H7 (cell line): ENCODE results near the gene NET1. TPM values are rescaled to one million over a fixed set of nuclear protein-coding genes. Genes with fewer than 3 reads are reported as not detected.

Source experiments
- DNase-seq: peaks from one replicate; pipeline ENCODE4 v3.0.0; 2012
- H3K27me3 ChIP-seq: 2 replicates; pipeline ENCODE4 v1.6.0; 2011; ENCODE audit warnings: mild to moderate bottlenecking, low read length; ENCODE audit not compliant: control insufficient read depth, insufficient read depth
- H3K36me3 ChIP-seq: replicated peaks from 2 replicates; pipeline ENCODE4 v1.5.1; 2011; ENCODE audit warnings: low read length; ENCODE audit not compliant: control insufficient read depth, insufficient read depth
- H3K4me3 ChIP-seq: 2 replicates; pipeline ENCODE4 v1.5.1; 2011; ENCODE audit warnings: low read depth, mild to moderate bottlenecking, control low read depth, low read length, moderate library complexity; ENCODE audit not compliant: insufficient read depth
- total RNA-seq: library from RNA; depleted of rRNA; stranded (reverse); fragments of >200 nt; shearing (Covaris generic); gene quantifications from 2 replicates; pipeline ENCODE4 v1.2.3, GENCODE V29; 2014

The NET1 gene
- total RNA-seq, 1 experiment from 2014 or later, result 44.0 TPM

DNA sequence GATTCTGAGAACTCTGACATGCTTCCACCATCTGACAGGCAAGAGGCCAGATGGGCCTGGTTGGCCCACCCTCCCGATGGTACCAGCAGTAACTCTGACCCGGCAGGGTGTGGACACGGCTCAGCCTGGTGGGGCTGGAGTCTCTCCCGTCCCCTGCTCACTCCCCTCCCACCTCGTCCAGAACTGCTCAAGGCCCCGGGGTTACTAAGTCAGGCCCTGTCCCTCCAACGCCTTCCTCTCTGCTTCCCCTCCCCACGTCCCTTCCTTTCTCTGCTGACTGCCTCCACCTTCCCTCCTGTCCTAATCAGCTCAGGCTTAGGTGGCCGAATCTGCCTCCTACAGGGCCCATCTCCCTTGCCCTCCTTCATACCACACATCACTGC is 74.5 kb downstream of the NET1 start:
- no peak for DNase-seq

DNA sequence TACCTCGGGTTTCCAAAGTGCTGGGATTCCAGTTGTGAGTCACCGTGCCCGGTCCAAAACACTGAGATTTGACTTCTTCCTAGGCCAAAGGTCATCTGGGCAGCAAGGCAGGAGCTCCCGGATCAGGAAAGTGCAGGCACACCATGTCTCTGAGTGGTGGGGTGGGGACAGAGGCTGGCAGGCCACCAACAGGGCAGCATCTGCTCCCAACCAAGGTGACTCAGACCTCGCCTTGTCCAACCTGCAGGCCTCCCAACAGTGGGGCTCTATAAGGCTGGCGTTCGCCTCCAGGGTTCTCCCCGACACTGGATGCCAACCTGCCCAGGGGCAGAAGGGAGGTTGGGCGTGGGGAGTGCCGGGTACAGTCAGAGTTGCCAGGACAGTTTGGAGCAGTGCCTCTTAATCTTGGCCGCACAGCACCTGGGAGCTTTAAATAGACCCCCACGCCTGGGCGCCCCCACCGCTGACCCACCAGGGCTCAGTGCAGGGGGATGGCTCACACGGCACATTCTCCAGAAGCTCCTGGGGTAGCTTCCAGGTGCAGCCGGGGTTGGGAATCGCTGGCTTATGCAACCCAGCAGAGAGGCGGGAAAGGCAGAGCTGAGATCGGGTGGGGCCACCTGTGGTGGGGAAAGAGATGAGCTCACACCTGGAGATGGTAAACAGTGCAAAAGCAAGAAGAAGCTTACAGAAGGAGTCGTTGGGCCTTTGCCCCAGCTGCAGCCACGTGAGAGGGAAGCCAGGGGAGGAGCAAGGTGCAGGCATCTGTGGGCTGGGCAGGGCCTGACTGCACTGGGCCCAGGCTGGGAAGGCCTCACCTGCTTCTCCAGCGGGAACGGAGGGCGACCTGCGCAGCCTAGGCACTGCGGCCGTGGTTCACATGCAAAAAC is 76.2 kb downstream of the NET1 start:
- no peak overlapping the region for H3K4me3 ChIP-seq
- H3K36me3 ChIP-seq, result no peaks in the 10 kb centered on the region
- no peaks in the 10 kb centered on the region for H3K27me3 ChIP-seq
- DNase-seq, result peak; percentile 87

More for the DNA sequence above, 74.5 kb downstream of the NET1 start:
- Histone ChIP-seq H3K4me3 (no peak overlapping the region), H3K36me3 (no peaks in the 10 kb centered on the region), H3K27me3 (no peaks in the 10 kb centered on the region)

DNA sequence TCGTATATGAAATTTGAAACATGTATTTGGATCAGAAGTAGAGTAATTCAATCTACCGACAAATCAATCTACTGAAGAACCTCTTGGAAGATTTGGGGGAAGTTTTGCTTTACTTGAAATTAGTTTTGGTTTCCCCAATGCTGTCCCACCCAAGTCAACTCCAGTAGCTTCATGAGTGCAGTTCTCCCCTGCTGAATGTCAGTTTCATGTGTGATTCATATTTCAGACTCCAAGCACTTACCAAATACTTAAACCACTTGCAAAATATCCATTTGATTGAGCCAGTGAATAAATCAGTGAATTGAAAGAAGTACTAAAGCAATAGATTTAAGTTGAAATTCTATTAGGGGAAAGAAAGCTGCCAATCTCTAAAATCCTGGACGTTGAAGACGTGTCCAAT is 77.7 kb downstream of the NET1 start:
- no peak overlapping the region for H3K4me3 ChIP-seq
- no peak for DNase-seq
- H3K27me3 ChIP-seq, result no peaks in the 10 kb centered on the region
- no peaks in the 10 kb centered on the region for H3K36me3 ChIP-seq

DNA sequence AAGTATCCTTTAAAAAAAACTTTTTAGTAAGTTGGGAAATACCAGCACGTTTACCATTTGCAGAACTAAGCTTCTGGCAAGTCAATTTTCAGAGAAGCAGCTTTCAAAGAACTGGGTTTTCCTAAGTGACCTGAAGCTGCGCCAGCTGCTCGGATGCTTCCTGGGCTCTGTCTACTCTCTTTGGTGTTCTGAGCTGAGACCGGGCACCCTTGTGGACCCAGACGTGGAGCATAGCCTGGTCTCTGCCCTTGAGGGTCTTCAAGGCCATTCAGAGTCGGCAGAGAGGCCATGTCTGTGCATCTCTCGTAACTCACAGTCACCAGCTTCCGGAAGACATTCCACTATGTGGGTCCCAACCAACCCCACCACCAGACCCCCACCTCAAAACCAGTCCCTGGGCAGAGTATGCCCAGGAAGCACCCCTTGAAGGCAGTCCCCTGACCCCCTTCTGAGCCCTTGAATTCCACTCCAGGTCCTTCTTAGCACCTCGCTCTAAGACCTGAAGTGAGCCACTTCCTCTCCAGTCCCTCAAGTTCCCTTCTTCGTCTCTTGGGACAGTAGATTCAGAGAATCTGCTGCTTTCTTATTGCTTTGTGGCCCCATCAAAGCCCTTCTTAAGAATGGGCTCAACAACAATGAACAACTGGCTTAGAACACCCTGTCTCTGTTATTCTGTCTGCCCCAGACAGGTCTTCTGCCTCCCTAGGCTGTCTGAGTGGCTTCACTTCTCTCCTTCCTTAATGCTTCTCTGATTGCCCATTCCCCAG is 78.5 kb downstream of the NET1 start:
- DNase-seq, result no peak
- Histone ChIP-seq H3K36me3 (no peaks in the 10 kb centered on the region), H3K27me3 (no peaks in the 10 kb centered on the region), H3K4me3 (no peak overlapping the region)

DNA sequence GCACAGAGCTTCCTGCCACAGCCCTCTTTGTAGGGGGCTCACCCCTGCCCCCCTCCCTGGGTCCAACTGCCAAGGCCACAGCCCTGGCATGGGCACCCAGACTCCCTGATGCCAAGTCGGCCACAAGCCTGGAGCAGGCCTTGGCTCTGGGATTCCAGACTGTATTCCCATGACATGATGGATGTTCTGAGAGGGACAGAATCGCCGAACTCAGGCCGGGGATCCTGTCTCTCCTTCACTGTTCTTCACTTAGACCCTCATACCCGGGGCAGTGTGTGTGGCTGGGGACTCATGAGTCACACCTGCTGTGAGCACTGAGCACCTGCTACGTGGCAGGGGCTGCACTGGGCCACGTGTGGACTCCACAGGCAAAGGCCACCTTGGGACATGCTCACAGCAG is 79.1 kb downstream of the NET1 start:
- H3K27me3 ChIP-seq, result no peaks in the 10 kb centered on the region
- no peak for DNase-seq
- no peaks in the 10 kb centered on the region for H3K36me3 ChIP-seq
- H3K4me3 ChIP-seq, result no peak overlapping the region

DNA sequence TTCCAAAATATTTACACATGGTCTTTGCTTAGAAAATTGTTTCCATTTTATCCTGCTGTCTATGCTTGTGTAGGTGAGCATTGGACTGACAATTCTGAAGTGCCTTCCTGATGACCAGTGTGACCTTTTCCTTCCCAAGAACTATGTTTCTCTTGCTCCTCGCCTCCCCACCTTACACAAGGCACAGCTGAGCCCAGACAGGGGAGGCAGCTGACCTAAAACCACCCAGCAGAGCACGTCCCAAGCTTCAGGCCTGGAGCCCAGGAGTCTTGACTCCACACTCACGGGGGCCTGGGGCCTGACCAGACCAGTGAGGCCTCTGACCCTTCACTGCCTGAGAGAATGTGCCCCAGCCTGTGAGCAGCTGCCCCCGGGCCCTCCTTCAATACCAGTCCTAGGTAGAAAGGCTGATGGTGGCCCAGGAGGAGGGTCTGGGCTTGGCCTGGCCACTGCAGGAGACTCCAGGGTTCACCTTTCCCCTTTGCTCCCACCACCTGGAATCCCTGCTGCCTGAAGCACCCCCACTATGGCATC is 80.0 kb downstream of the NET1 start:
- Histone ChIP-seq H3K4me3 (no peak overlapping the region), H3K36me3 (no peaks in the 10 kb centered on the region), H3K27me3 (no peaks in the 10 kb centered on the region)
- no peak for DNase-seq

DNA sequence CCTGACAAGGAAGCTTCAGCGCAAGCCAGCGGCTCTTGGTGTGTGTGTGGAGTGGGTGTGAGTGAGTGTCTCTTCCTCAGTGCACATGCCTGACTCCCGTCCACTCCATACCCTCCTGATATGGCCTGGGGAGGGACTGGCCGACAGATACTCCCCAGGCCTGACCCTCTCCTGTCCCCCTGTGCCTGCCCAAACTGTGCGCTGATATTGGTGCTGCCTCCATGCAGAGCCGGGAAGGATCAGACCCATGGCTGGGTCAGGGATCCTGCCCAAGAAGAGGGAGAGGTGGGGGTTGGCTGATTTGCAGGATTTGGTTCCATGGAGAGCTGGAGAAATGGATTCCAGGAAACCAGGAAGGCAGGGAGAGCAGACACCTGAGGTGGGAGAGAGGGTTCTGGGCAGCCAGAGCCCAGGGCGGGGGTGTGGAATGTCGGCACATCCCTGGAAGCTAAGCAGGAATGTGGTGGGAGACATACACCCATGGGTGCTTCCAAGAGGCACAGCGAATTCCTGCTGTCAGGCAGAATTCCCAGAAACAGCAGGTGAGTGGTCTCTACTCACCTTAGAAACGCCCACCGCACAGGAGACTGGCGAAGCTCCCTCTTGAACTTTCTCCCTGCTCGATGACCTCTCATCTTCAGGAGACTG is 80.7 kb downstream of the NET1 start:
- Histone ChIP-seq H3K4me3 (no peak overlapping the region), H3K36me3 (no peaks in the 10 kb centered on the region), H3K27me3 (no peaks in the 10 kb centered on the region)
- DNase-seq, result no peak

DNA sequence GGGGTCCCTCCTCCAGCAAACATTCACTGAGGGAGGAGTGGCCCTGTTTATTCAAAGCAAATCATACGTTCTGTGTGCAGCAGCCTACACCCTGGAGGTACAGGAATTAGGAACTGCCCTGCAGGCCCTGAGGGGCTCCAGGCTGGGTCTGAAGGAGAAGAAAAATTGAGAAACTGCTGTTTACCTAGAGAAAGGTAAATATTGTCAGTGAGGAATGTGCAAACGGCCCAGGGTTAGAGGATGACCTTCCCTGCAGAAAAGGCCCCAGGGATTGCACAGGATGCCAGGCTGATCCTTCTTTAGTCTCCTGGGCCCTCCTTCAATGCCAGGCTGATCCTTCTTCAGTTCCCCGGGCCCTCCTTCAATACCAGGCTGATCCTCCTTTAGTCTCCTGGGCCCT is 81.3 kb downstream of the NET1 start:
- H3K4me3 ChIP-seq, result no peak overlapping the region
- DNase-seq, result no peak
- H3K27me3 ChIP-seq, result no peaks in the 10 kb centered on the region
- no peaks in the 10 kb centered on the region for H3K36me3 ChIP-seq

DNA sequence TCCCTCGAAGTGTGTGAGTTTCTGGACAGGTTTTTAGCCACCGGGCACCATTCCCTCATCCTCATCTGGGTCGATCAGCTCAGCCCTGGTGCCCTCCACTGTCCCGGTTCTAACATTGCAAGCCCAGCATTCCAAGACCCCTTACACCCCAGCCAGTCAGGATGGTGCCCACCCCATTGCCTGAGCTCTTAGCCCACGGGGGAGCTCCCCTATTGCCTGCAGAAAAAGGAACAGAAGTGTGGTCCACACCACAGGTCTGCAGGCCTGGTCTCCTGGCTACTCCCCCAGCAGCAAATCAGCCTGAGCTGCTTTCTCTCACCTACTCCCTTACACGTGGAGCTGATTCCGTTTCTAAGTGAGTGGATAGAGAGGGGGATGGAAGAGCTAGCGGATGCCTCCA is 82.3 kb downstream of the NET1 start:
- no peaks in the 10 kb centered on the region for H3K36me3 ChIP-seq
- no peak for DNase-seq
- no peaks in the 10 kb centered on the region for H3K27me3 ChIP-seq
- no peak overlapping the region for H3K4me3 ChIP-seq

DNA sequence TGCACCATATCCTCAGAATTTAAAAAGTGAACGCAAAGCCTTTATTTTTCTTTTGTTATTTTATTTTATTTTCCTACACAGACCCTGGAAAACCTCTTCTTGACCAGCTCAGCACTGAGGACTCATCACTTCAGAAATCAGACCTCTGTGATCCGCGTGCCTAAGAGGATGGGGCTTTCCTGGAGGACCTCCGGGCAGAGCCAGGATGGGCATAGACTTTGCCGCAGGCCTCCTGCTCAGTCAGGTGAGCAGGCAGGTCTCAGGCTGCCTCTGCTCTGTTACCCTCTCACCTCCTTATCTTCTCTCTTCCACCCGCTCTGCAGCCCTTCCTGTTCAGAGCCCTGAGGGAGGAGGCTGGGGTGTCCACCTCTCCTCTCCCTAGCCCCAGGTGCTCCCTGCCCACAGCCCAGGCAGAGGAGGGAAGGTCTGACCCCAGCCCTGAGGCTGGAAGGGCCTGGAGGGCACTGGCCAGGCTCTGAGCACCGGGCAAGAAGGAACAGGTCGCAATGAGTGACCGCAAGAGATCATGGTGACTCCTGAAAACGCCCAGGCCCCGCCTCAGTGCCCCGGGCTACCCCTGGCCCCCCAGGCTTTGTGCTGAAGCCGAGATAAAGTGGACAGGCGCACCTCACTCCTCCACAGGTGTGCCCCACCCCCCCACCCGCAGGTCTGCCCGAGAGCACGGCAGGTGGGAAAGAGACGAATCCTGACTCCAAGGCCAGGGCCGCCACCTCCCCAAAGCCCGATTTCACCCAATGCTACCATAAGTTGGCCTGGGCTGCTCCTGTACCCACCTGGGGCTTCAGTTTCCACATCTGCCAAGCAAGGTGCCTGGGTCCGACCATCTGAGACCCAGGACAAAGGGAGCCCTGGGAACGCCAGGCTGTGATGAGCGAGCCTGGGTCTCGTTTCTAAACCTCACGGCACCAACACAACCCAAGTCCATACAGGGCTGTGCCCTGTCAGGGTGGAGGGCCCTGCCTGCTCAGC is 84.2 kb downstream of the NET1 start:
- H3K4me3 ChIP-seq, result no peak overlapping the region
- no peaks in the 10 kb centered on the region for H3K27me3 ChIP-seq
- DNase-seq, result no peak
- no peaks in the 10 kb centered on the region for H3K36me3 ChIP-seq

DNA sequence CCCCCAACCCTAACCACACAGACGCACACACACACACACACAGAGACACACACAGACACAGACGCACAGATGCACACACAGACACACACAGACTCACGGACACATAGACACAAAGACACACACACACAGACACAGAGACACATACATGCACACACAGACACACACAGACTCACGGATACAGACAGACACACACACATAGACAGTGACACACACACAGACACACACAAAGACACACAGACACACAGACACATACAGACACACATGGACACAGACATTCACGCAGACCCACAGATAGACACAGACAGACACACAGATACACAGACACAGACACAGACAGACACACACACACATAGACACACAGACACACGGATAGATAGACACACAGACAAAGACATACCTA is 84.9 kb downstream of the NET1 start:
- no peak for DNase-seq
- no peak overlapping the region for H3K4me3 ChIP-seq

DNA sequence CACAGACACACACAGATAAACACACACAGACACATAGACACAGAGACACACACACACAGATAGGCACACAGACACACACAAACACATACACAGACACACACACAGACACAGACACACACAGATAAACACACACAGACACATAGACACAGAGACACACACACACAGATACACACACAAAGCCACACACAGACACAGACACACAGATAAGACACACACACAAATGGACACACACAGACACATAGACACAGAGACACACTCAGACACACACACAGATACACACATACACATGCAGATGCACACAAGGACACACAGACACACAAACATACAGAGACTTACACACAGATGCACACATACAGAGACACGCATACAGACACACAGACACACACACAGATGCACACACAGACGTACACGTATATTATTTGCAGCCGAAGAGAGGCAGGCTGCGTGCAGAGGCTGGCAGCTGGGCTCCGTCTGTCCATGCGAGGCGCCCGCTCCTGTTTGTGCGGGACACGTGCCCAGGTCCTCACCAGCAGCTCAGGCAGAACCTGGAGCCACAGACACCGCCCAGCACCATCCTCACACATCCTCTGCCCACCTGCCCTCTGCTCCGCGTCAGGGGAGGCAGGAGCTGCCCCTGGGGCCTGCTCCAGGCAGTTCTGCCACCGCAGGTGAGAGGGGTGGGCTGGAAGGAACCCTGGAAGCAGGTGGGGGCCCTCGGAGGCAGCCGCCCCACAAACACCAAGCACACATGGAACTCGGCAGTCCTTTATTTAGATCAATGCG is 85.8 kb downstream of the NET1 start:
- no peak overlapping the region for H3K4me3 ChIP-seq
- no peaks in the 10 kb centered on the region for H3K27me3 ChIP-seq
- no peaks in the 10 kb centered on the region for H3K36me3 ChIP-seq
- DNase-seq, result no peak

More for the DNA sequence above, 84.9 kb downstream of the NET1 start:
- Histone ChIP-seq H3K27me3 (no peaks in the 10 kb centered on the region), H3K36me3 (no peaks in the 10 kb centered on the region)

DNA sequence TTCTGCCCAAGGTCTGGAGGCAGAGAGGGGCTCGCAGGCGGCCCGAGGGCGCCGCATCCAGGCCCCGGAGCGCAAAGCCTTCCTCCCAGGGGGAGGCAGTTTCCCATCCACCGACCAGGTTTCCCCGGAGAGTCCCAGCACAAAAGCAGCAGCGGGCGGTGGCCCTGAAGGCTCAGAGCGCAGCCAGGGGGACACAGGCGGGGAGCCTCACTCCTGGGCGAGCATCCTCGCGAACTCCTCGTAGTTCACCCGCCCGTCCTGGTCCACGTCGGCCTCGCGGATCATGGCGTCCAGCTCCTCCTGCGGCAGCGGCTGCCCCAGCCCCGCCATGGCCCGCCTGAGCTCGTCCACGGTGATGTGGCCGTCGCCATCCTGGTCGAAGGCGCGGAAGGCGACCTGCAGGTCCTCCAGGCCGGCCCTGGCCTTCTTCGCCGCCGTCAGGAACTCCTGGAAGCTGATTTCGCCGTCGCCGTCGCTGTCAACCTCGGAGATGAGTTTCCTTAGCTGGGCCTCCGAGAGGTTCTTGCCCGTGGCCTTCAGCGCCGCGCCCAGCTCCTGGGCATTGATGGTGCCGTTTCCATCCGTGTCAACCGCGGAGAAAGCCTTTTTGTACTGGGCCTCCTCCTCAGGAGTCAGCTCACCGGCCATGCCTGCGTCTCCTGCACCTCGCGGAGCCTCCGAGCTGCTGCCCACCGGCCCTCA is 86.6 kb downstream of the NET1 start:
- Histone ChIP-seq H3K4me3 (no peak overlapping the region), H3K36me3 (no peaks in the 10 kb centered on the region), H3K27me3 (no peaks in the 10 kb centered on the region)
- DNase-seq, result no peak
